K562 (cell line): ENCODE measurements around the gene APBA2. TPM values are rescaled to one million over a fixed set of nuclear protein-coding genes. Genes with fewer than 3 reads are reported as not detected.

Source experiments
- DEAF1 ChIP-seq: fragments of 450-650 bp; formaldehyde crosslinking; IDR thresholded peaks from 2 replicates; pipeline ENCODE4 v1.4.0; 2020; ENCODE audit warnings: mild to moderate bottlenecking, moderate library complexity
- GTF2B ChIP-seq: IDR thresholded peaks from 2 replicates; pipeline ENCODE4 v1.6.1; 2011; ENCODE audit not compliant: insufficient read length; ENCODE audit errors: extremely low read depth
- PREB ChIP-seq: sonication (generic); formaldehyde crosslinking; IDR thresholded peaks from 2 replicates; pipeline ENCODE4 v1.8.1; 2023; ENCODE audit warnings: mild to moderate bottlenecking, missing genetic modification reagents
- SNRNP70 ChIP-seq: fragments of 200-400 bp; formaldehyde crosslinking; optimal IDR thresholded peaks from 2 replicates; pipeline ENCODE3; 2017; ENCODE audit warnings: low read depth, low read length
- STAT6 ChIP-seq: sonication (generic); formaldehyde crosslinking; IDR thresholded peaks from 2 replicates; pipeline ENCODE4 v1.8.1; 2023; ENCODE audit warnings: mild to moderate bottlenecking, missing genetic modification reagents
- TFAP4 ChIP-seq: sonication (generic); formaldehyde crosslinking; IDR thresholded peaks from 2 replicates; pipeline ENCODE4 v1.8.0; 2022; ENCODE audit warnings: missing genetic modification reagents, mild to moderate bottlenecking, moderate library complexity, borderline replicate concordance
- TFE3 ChIP-seq: fragments of 450-650 bp; formaldehyde crosslinking; IDR thresholded peaks from 2 replicates; pipeline ENCODE4 v1.4.0; 2020; ENCODE audit warnings: mild to moderate bottlenecking, mixed read lengths
- THAP7 ChIP-seq: fragments of 250-450 bp; sonication (Bioruptor Pico); IDR thresholded peaks from 2 replicates; pipeline ENCODE4 v1.5.0; 2021
- USF1 ChIP-seq: sonication (generic); formaldehyde crosslinking; IDR thresholded peaks from 2 replicates; pipeline ENCODE4 v1.9.0; 2022; ENCODE audit warnings: mild to moderate bottlenecking, missing genetic modification reagents
- ZNF165 ChIP-seq: fragments of 250-450 bp; sonication (Bioruptor Pico); IDR thresholded peaks from 2 replicates; pipeline ENCODE4 v1.4.0; 2020; ENCODE audit warnings: borderline replicate concordance
- ZNF740 ChIP-seq, 3 experiments: fragments of 200-800 bp in 1 of 3; sonication (Bioruptor generic) in 1 of 3; sonication (generic) in 1 of 3; formaldehyde crosslinking in 1 of 3; IDR thresholded peaks; 2 replicates each; pipeline versions ENCODE4 v1.6.1 to v1.8.0; 2016 to 2022; ENCODE audit warnings: mild to moderate bottlenecking in 2 of 3, missing compliant biosample characterization in 2 of 3, missing genetic modification characterization in 2 of 3, missing genetic modification reagents in 1 of 3
- polyA plus RNA-seq, 8 experiments: library from polyadenylated mRNA; depleted of rRNA in 4 of 8; stranded (reverse) in 5 of 8; unstranded in 3 of 8; fragments of >200 nt; fragmentation: Nextera tagmentation in 2 of 8; fragmentation: Illumina TruSeq in 1 of 8; extraction: Ambion mirVana in 2 of 8; extraction: Trizol in 1 of 8; gene quantifications; 2 replicates each; pipeline versions ENCODE4 v1.2.1 to v1.2.3, GENCODE V29; 2011 to 2014; ENCODE audit warnings: inconsistent platforms in 1 of 8, missing spikeins in 1 of 8
- total RNA-seq, 7 experiments: library from RNA; depleted of rRNA in 6 of 7; stranded (reverse); fragments of >200 nt in 6 of 7; fragmentation: Illumina TruSeq in 2 of 7; extraction: Trizol in 2 of 7; gene quantifications; 2 replicates each; pipeline versions ENCODE4 v1.2.1 to v1.2.3, GENCODE V29; 2011 to 2021; ENCODE audit warnings: low replicate concordance in 1 of 7

Gene APBA2
- total and polyA plus RNA-seq, 9 of the 15 experiments (the other 6 are each of a cell fraction or from before 2014, with no cell fraction given), result 0.24 to 40.9 (median 25.2) TPM

- no peak for TF ChIP-seq DEAF1 (CRISPR knock-in tag)
- no peak for TF ChIP-seq THAP7 (CRISPR knock-in tag)
- TF ChIP-seq PREB (CRISPR knock-in tag), result no peak
- TF ChIP-seq USF1 (CRISPR knock-in tag), result peak; percentile 79
- no peak for TF ChIP-seq TFAP4 (CRISPR knock-in tag)
- TF ChIP-seq ZNF165 (CRISPR knock-in tag), result no peak
- no peak for TF ChIP-seq GTF2B
- TF ChIP-seq ZNF740 (CRISPR knock-in tag; IDR thresholded peaks at IDR 0.05), result no peak
- TF ChIP-seq ZNF740 (tag; IDR thresholded peaks at IDR 0.05), result no peak
- TF ChIP-seq SNRNP70, result no peak
- TF ChIP-seq STAT6 (CRISPR knock-in tag), result no peak
- TF ChIP-seq TFE3 (CRISPR knock-in tag), result no peak
Observed at GRCh38 chr15:28957606-28958498, 72.1 kb downstream of the APBA2 start (continued).
